Panc1 (cell line): ENCODE data around the gene GPR156. TPM values are rescaled to one million over a fixed set of nuclear protein-coding genes. Genes with fewer than 3 reads are reported as not detected.

Experiments
- ATAC-seq: fragments of 200-7000 bp; cut with Tn5 transposase; 2 replicates; pipeline ENCODE4 v1.9.1; 2020; ENCODE audit warnings: mild to moderate bottlenecking, moderate library complexity
- BruUV-seq: library from RNA; stranded (reverse); fragments of 400-500 nt; replicated peaks from 2 replicates; lab custom pipeline; 2021; lab: Mats Ljungman, UMichigan
- CTCF ChIA-PET: fragments of 300-600 bp; sonication (Branson Sonifier 250); formaldehyde crosslinking; loops from one replicate; lab custom pipeline; 2022; ENCODE audit warnings: antibody characterized with exemption; lab: Charles Lee
- POLR2A ChIA-PET: fragments of 300-600 bp; sonication (Branson Sonifier 250); formaldehyde crosslinking; loops from one replicate; lab custom pipeline; 2022; ENCODE audit warnings: antibody characterized with exemption; lab: Charles Lee
- DNase-seq: peaks from one replicate; pipeline ENCODE4 v3.0.0-alpha.2; 2010; ENCODE audit warnings: low read depth, low spot score
- H3K27ac ChIP-seq: 2 replicates; pipeline ENCODE4 v1.5.1; 2011; ENCODE audit warnings: mild to moderate bottlenecking, low read length, inconsistent platforms
- H3K27me3 ChIP-seq: fragments of 200-500 bp; sonication (Bioruptor generic); 2 replicates; pipeline ENCODE4 v1.6.0; 2014; ENCODE audit warnings: low read length, inconsistent platforms; ENCODE audit not compliant: control insufficient read depth, insufficient read depth
- H3K36me3 ChIP-seq: fragments of 200-500 bp; sonication (Bioruptor generic); 2 replicates; pipeline ENCODE4 v1.5.1; 2014; ENCODE audit warnings: inconsistent platforms, mild to moderate bottlenecking, low read length, moderate library complexity; ENCODE audit not compliant: control insufficient read depth, insufficient read depth
- H3K4me1 ChIP-seq: 2 replicates; pipeline ENCODE4 v1.5.1; 2011; ENCODE audit warnings: inconsistent platforms, mild to moderate bottlenecking, low read length, moderate library complexity; ENCODE audit not compliant: control insufficient read depth, insufficient read depth
- H3K4me3 ChIP-seq, 2 experiments: 2 replicates each; pipeline ENCODE4 v1.5.1; 2011 to 2012; ENCODE audit warnings: low read depth in 2 of 2, low read length in 2 of 2, mild to moderate bottlenecking in 2 of 2, inconsistent platforms in 1 of 2, moderate library complexity in 1 of 2
- H3K9me3 ChIP-seq: fragments of 200-500 bp; sonication (Bioruptor generic); 2 replicates; pipeline ENCODE4 v1.5.1; 2014; ENCODE audit warnings: low read depth, mild to moderate bottlenecking, inconsistent platforms, low read length, moderate library complexity; ENCODE audit not compliant: control insufficient read depth, insufficient read depth
- POLR2AphosphoS5 ChIP-seq: IDR thresholded peaks from 2 replicates; pipeline ENCODE4 v1.6.1; 2012; ENCODE audit warnings: mild to moderate bottlenecking, low read depth, low read length, moderate library complexity
- SIN3A ChIP-seq: IDR thresholded peaks from 2 replicates; pipeline ENCODE4 v1.6.1; 2012; ENCODE audit warnings: low read depth, mild to moderate bottlenecking, low read length, moderate library complexity, borderline replicate concordance; ENCODE audit not compliant: insufficient read depth
- TCF7L2 ChIP-seq: IDR thresholded peaks from 2 replicates; pipeline ENCODE4 v1.6.1; 2011; ENCODE audit warnings: mild to moderate bottlenecking, low read depth, low read length, inconsistent platforms
- in situ Hi-C: cut with HindIII; loops from 2 replicates; pipeline ENCODE4 v1.10.0; 2016; ENCODE audit warnings: low sequenced_read_pairs, low pct_unique_long_range_greater_than_20kb
- intact Hi-C: fragments of 100-400 bp; cut with micrococcal nuclease; formaldehyde crosslinking; loops from one replicate; pipeline ENCODE4 v1.10.0; 2022; ENCODE audit not compliant: unreplicated experiment
- total RNA-seq: library from RNA; stranded (reverse); gene quantifications from one replicate; pipeline ENCODE4 v1.2.1, GENCODE V29; 2021; ENCODE audit not compliant: unreplicated experiment
- TF ChIP-seq, protein P1 (sequence below), 2 experiments: IDR thresholded peaks; 2 replicates each; pipeline ENCODE4 v1.6.1; 2011 to 2012; ENCODE audit warnings: low read depth in 2 of 2, control low read depth in 1 of 2, low read length in 1 of 2, mild to moderate bottlenecking in 1 of 2, moderate library complexity in 1 of 2; ENCODE audit not compliant: insufficient read depth in 1 of 2
- TF ChIP-seq, protein P2 (sequence below): fragments of 450-650 bp; IDR thresholded peaks from 2 replicates; pipeline ENCODE4 v1.5.1; 2017; ENCODE audit warnings: mild to moderate bottlenecking

The GPR156 gene
- total RNA-seq, 1 experiment from 2014 or later: 0.39 TPM

DNA sequence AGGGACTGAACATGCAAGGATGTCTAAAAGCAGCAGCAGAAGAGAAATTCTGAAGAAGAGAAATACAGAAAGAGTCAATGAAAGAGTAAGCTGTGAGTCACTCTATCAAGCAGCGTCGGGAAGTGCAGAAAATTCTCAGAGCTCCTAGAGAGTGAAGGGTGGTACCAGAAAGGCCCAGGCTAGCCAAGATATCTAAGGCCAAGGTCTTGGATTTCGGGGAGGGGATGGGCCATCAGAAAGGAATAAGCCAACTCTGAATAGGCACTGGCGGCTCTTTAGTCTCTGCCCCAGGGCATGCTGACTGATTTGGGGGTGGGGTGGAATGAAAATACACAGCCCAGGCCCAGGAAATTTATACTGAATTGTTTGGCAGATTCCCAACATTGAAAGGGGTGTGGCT, 70.8 kb downstream of the GPR156 start:
- intact Hi-C loops (no loop called here), in situ Hi-C loops (no loop called here)
- ATAC-seq (no peak), DNase-seq (no peak)
- Histone ChIP-seq H3K4me3 (no peak overlapping the region), H3K9me3 (no peaks in the 10 kb centered on the region), H3K27me3 (peaks cover 4% of the 10 kb centered on the region; the same call in 1 of the 2 replicates), H3K27ac (no peak overlapping the region), H3K4me1 (no peaks in the 10 kb centered on the region), H3K36me3 (no peaks in the 10 kb centered on the region)
- ChIA-PET CTCF (interaction anchor here (0.6 kb wide), 1 partner anchor 12 kb away, joined by 3 read pairs; no protein-coding TSS in a partner anchor), POLR2A (no interaction called here)
- BruUV-seq: no TSS peak
- TF ChIP-seq, protein P1, sequence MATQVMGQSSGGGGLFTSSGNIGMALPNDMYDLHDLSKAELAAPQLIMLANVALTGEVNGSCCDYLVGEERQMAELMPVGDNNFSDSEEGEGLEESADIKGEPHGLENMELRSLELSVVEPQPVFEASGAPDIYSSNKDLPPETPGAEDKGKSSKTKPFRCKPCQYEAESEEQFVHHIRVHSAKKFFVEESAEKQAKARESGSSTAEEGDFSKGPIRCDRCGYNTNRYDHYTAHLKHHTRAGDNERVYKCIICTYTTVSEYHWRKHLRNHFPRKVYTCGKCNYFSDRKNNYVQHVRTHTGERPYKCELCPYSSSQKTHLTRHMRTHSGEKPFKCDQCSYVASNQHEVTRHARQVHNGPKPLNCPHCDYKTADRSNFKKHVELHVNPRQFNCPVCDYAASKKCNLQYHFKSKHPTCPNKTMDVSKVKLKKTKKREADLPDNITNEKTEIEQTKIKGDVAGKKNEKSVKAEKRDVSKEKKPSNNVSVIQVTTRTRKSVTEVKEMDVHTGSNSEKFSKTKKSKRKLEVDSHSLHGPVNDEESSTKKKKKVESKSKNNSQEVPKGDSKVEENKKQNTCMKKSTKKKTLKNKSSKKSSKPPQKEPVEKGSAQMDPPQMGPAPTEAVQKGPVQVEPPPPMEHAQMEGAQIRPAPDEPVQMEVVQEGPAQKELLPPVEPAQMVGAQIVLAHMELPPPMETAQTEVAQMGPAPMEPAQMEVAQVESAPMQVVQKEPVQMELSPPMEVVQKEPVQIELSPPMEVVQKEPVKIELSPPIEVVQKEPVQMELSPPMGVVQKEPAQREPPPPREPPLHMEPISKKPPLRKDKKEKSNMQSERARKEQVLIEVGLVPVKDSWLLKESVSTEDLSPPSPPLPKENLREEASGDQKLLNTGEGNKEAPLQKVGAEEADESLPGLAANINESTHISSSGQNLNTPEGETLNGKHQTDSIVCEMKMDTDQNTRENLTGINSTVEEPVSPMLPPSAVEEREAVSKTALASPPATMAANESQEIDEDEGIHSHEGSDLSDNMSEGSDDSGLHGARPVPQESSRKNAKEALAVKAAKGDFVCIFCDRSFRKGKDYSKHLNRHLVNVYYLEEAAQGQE (IDR thresholded peaks at IDR 0.05; ENCODE audit: insufficient read depth in 1 of 2, low read depth in 2 of 2, low read length in 1 of 2): no peak
- TF ChIP-seq SIN3A (no peak), TCF7L2 (no peak), POLR2AphosphoS5 (no peak)
- TF ChIP-seq, protein P2, sequence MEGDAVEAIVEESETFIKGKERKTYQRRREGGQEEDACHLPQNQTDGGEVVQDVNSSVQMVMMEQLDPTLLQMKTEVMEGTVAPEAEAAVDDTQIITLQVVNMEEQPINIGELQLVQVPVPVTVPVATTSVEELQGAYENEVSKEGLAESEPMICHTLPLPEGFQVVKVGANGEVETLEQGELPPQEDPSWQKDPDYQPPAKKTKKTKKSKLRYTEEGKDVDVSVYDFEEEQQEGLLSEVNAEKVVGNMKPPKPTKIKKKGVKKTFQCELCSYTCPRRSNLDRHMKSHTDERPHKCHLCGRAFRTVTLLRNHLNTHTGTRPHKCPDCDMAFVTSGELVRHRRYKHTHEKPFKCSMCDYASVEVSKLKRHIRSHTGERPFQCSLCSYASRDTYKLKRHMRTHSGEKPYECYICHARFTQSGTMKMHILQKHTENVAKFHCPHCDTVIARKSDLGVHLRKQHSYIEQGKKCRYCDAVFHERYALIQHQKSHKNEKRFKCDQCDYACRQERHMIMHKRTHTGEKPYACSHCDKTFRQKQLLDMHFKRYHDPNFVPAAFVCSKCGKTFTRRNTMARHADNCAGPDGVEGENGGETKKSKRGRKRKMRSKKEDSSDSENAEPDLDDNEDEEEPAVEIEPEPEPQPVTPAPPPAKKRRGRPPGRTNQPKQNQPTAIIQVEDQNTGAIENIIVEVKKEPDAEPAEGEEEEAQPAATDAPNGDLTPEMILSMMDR: no peak

DNA sequence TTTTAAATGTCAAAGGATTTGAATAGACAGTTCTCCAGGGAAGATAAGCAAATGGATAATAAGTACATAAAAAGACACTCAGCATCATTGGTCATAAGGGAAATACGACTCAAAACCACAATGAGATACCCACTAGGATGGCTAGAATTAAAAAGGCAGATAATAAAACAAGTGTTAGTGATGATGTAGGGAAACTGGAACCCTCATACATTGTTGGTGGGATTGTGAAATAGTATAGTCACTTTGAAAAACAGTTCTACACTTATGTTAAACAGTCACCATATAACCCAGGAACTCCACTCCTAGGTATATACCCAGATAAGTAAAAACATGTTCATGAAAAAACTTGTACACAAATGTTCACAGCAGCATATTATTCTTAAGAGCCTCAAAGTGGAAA, 72.5 kb downstream of the GPR156 start:
- no peak overlapping the region for H3K27ac ChIP-seq
- TF ChIP-seq, protein P1 (IDR thresholded peaks at IDR 0.05; ENCODE audit: insufficient read depth in 1 of 2, low read depth in 2 of 2, low read length in 1 of 2): no peak
- TF ChIP-seq, protein P2: no peak
- TF ChIP-seq SIN3A: no peak
- TF ChIP-seq TCF7L2: no peak
- TF ChIP-seq POLR2AphosphoS5: no peak
- POLR2A ChIA-PET: no interaction called here
- no peaks in the 10 kb centered on the region for H3K9me3 ChIP-seq
- ATAC-seq (no peak), DNase-seq (no peak)
- no peaks in the 10 kb centered on the region for H3K4me1 ChIP-seq
- intact Hi-C loops: no loop called here
- in situ Hi-C loops: no loop called here
- BruUV-seq: no TSS peak
- H3K4me3 ChIP-seq: no peak overlapping the region
- peaks cover 4% of the 10 kb centered on the region; the same call in 1 of the 2 replicates for H3K27me3 ChIP-seq
- CTCF ChIA-PET: no interaction called here
- H3K36me3 ChIP-seq: no peaks in the 10 kb centered on the region
